Ishikawa (cell line): Measurements from ENCODE around the gene ARMC8.

Experiments
- CEBPB ChIP-seq: IDR thresholded peaks from 2 replicates; pipeline ENCODE4 v1.6.1; 2012
- EGR1 ChIP-seq: IDR thresholded peaks from 2 replicates; pipeline ENCODE4 v1.6.1; 2012
- RAD21 ChIP-seq: IDR thresholded peaks from 2 replicates; pipeline ENCODE4 v1.6.1; 2012; ENCODE audit warnings: low read depth
- ZBTB7A ChIP-seq: IDR thresholded peaks from 2 replicates; pipeline ENCODE4 v1.6.1; 2012; ENCODE audit warnings: low read depth
- TF ChIP-seq, protein P1 (sequence below): IDR thresholded peaks from 2 replicates; pipeline ENCODE4 v1.6.1; 2012; ENCODE audit warnings: low read depth, mild to moderate bottlenecking
- TF ChIP-seq, protein P2 (sequence below): IDR thresholded peaks from 2 replicates; pipeline ENCODE4 v1.6.1; 2012

DNA sequence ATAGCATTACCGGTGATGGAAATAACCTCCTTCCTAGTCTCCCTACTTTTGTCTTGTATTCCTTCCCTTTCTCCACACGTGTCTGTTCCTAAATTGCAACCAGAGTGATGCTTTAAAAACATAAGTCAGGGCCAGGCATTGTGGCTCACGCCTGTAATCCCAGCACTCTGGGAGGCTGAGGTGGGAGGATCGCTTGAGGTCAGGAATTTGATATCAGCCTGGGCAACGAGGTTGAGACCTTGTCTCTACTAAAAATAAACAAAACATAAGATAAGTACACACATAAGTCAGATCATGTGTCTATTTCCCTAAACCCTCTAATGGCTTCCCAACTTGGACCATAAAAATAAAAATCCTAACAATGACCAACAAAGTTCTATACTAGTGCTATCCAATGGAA, 18.4 kb downstream of the ARMC8 start:
- TF ChIP-seq CEBPB: no peak
- TF ChIP-seq ZBTB7A: no peak
- TF ChIP-seq RAD21: no peak
- TF ChIP-seq, protein P1, sequence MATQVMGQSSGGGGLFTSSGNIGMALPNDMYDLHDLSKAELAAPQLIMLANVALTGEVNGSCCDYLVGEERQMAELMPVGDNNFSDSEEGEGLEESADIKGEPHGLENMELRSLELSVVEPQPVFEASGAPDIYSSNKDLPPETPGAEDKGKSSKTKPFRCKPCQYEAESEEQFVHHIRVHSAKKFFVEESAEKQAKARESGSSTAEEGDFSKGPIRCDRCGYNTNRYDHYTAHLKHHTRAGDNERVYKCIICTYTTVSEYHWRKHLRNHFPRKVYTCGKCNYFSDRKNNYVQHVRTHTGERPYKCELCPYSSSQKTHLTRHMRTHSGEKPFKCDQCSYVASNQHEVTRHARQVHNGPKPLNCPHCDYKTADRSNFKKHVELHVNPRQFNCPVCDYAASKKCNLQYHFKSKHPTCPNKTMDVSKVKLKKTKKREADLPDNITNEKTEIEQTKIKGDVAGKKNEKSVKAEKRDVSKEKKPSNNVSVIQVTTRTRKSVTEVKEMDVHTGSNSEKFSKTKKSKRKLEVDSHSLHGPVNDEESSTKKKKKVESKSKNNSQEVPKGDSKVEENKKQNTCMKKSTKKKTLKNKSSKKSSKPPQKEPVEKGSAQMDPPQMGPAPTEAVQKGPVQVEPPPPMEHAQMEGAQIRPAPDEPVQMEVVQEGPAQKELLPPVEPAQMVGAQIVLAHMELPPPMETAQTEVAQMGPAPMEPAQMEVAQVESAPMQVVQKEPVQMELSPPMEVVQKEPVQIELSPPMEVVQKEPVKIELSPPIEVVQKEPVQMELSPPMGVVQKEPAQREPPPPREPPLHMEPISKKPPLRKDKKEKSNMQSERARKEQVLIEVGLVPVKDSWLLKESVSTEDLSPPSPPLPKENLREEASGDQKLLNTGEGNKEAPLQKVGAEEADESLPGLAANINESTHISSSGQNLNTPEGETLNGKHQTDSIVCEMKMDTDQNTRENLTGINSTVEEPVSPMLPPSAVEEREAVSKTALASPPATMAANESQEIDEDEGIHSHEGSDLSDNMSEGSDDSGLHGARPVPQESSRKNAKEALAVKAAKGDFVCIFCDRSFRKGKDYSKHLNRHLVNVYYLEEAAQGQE: no peak
- TF ChIP-seq EGR1: no peak
- TF ChIP-seq, protein P2, sequence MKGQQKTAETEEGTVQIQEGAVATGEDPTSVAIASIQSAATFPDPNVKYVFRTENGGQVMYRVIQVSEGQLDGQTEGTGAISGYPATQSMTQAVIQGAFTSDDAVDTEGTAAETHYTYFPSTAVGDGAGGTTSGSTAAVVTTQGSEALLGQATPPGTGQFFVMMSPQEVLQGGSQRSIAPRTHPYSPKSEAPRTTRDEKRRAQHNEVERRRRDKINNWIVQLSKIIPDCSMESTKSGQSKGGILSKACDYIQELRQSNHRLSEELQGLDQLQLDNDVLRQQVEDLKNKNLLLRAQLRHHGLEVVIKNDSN: no peak
